IPS-18c (cell line): Measurements from ENCODE around the gene RFX2.
A peak's percentile ranks its signal among the peaks of the same experiment; 100 is the strongest.
"Not testable (repeated sequence)": the region's sequence is repeated elsewhere in the genome, so short reads cannot be mapped to it uniquely, and the experiment has no call there.

Source experiments
- H3K4me3 ChIP-seq: 2 replicates; pipeline ENCODE4 v1.7.0; 2013; ENCODE audit warnings: low read depth, mild to moderate bottlenecking, low read length, moderate library complexity; ENCODE audit not compliant: insufficient read depth
- H3K9me3 ChIP-seq: one replicate; pipeline ENCODE4 v1.6.1; 2013; ENCODE audit warnings: mild to moderate bottlenecking, low read length, moderate library complexity; ENCODE audit not compliant: control insufficient read depth, insufficient read depth

Gene RFX2

DNA sequence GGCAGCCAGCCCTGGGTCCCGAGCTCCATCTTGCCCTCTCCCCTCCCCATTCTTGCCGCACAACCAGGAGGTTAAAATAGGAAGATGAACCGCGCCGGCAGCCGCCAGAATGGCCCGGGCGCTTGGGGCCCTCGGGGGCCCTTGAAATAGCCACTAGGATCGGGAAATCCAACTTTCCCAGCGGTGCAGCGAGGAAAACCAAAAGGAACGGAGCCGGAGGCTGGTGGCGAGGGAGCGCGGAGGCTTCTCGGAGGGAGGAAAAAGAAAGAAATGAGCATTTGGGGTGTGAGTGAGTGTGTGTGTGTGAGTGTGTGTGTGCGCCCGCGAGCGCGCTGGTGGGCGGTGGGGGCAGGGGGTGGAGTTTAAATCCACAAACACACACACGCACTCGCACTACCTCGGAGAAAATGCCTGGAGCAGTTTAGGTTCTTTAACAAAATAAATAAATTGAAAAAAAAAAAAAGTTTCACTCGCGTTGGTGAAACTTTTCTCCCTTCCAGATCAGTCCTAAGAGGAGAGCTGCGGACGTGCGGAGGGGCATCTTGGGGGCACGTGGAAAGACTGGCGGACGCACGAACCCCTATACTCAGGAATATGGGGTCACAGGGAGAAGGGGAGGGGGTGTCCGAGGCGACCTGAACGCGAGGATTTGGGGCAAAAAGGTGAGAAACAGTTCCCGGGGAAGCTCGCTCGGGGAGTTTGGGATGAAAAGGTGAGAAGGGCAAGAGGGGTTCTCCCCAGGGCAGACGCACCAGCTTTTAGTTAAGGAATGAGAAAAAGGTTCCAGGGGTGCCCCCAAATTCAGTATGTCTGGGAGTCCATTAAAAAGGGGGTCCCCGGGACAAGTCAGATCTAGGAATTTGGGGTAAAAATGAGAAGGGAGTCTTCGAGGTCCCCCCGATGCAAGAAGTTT, 1.3 kb downstream of the RFX2 start:
- Histone ChIP-seq H3K9me3 (no peaks in the 10 kb centered on the region), H3K4me3 (peak overlapping the region; percentile 51)

DNA sequence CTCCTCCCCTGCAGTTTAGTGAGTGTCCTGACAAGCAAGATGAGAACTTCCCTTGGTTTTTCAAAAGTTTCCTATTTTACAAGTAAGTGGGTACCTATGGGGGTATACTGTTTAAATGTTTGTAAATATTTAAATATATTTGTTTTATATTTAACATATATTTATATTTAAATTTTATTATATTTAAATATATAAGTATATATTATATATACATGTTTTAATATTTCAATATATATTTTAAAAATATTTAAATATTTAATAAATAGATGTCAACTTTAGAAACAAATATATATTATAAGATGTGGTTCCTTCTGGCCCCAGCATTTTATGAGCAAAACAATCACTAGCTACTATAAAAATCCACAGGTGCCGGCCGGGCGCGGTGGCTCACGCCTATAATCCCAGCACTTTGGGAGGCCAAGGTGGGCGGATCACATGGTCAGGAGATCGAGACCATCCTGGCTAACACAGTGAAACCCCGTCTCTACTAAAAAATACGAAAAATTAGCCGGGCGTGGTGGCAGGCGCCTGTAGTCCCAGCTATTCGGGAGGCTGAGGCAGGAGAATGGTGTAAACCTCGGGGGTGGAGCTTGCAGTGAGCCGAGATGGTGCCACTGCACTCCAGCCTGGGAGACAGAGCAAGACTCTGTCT, 3.5 kb downstream of the RFX2 start:
- not testable (repeated sequence) for H3K9me3 ChIP-seq, H3K4me3 ChIP-seq

DNA sequence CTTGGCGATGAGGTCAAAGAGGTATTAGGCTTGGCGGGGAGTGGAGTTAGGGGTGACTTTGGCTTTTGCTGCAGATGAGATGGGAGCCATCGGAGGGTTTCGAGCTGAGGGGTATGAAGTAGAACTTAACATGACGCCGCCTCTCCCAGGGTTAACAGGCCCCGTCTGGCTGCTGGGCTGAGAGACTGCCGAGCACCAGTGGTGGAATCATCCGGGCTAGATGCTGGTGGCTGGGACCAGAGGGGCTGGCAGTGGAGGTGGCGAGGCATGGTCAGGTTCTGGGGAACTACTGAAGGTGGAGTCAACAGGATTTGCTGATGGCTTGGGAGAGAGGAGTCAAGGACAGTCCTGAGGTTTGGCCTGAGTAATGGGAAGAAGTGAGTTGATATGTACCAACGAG, 4.9 kb downstream of the RFX2 start:
- Histone ChIP-seq H3K9me3 (no peaks in the 10 kb centered on the region), H3K4me3 (no peak overlapping the region)

DNA sequence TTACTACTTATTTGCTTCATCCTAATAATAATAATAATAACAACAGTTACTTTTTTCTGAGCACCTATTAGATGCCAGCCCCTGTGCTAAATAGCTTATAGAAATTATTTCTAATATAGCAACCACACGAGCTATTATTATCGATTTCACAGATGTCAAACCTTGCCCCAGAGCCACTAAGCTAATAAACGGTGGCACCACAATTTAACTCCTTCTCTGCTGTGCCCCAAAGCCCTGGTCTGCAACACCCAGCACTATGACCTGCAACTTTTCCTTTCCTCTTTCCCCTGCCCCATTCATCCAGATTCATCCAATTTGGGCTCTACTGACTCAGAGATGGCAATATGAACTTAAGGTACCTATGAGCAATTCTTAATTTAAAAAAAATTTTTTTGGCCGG, 6.4 kb downstream of the RFX2 start:
- no peak overlapping the region for H3K4me3 ChIP-seq
- no peaks in the 10 kb centered on the region for H3K9me3 ChIP-seq

DNA sequence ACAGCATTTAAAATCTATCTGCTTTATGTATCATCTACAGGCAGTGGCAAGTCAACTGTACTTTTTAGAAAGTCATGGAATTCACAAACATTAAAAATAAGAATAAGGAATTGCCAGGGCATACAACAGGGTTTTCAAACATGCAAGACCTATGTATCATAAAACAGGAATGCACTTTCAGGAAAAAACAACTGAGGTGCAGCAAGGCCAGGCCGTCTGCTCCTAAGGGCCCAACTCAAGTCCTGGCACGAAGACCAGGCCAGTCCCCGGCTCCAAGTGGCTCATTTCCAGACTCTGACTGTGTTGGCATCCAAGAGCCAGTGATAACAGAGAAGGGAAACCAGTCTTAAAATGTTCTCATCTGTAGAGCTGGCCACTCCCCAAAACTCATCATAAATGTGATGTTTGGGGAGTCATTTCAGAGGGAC, 7.1 kb downstream of the RFX2 start:
- Histone ChIP-seq H3K4me3 (no peak overlapping the region), H3K9me3 (no peaks in the 10 kb centered on the region)

DNA sequence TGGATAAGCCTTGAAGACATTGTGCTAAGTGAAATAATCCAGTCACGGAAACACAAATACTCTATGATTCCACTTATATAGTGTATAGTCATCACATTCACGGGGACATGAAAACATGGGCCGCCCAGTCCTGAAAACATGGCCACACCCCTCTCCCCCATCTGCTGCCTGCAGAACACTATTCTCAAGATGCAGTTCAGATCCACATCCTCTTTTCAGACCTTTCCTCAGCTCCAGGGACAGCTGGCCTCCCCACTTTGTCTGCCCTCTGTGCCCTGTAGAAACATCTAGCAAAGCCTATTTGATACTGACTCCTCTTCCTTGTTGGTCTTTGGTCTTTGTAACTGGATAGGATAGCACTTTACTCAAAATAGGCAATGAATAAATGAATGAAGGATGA, 8.3 kb downstream of the RFX2 start:
- Histone ChIP-seq H3K4me3 (no peak overlapping the region), H3K9me3 (no peaks in the 10 kb centered on the region)

DNA sequence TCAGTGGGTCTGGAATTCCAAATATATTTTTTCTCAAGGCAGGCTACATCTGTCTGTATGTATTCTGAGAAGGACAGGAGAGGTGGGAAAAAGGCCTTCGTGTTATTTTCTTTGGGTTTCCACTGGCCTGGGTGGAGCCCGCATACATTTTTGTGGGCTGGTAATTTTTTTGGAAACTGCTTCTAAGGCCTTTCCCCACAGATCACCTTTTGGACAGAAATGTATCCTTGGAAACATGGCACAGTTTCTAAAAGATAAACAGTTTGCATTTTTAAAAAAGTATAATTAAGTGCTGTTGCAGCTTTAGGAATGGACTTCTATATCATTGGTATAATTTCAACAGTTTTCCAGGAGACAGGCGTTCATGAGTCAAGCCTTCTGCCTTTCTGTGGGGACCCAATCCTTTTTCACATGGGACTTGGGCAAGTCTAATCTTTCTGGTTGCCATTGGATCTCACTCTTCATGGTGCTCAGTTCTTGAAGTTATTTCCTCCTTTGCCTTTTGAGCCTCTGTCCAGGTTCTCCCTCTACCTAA, 8.9 kb downstream of the RFX2 start:
- H3K9me3 ChIP-seq: no peaks in the 10 kb centered on the region
- H3K4me3 ChIP-seq: no peak overlapping the region

DNA sequence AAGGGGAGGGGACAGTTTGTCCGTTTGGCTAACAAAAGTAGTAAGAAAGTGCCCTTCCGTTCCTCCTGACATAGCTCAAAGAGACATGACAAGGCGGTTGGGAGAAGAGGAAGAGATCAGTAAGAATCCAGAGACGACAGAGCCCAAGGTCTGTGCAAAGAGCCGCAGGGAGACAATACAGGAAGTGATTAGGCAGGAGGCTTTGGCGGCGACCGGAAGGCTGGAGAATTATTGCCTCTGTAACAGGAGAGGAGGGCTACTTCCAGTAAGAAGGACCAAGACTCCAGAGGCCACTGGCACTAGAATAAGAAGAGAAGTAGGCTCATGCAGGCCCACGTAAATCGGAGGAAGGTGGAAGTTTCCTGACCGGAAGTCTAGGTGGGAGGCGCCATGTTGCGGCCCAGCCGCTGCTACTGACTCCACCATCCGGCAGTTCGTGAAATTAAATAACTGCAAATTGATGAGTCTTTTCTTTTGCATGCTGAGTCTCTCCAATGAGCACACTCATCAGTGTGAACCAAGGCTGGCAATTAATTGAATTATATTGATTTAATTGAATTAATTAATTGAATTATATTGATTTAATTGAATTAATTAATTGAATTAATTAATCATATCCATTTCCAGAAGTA, 9.9 kb downstream of the RFX2 start:
- Histone ChIP-seq H3K4me3 (no peak overlapping the region), H3K9me3 (no peaks in the 10 kb centered on the region)

DNA sequence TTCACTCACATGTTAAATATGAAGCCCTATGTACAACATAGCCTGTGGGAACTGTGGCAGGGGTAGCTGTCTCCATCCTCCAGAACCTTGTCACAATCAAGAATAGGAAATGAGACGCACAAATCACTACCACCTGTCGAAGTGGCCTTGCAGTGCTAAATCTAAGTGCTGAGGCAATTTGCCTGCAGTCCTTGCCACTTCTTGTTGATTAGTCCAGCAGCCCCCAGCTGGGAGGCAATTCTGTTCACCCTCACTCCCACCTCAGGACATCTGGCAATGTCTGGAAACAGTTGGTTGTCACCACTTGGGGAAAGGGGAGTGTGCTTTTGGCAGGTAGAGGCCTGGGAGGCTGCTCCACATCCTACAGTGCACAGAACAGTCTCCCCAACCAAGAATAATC, 10.7 kb downstream of the RFX2 start:
- H3K9me3 ChIP-seq: no peaks in the 10 kb centered on the region
- no peak overlapping the region for H3K4me3 ChIP-seq

DNA sequence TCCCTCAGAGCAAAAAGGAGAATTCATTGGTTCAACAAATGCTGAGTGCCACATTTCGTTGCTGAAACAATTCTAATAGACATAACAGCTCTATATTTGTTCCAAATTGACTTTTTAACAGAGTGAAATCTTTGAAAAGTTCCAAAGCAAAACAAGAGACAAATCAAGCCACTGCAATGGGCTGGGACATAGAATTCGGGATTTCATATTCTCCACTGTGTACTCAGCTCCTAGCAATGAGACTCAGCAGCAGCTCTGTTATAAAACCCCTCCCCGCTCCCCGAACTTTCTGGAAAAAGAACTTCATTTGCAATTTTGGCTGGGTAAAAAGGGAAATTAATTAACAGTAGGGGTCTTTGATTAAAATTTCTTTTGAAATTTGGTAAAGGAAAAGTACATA, 11.3 kb downstream of the RFX2 start:
- Histone ChIP-seq H3K4me3 (no peak overlapping the region), H3K9me3 (no peaks in the 10 kb centered on the region)

DNA sequence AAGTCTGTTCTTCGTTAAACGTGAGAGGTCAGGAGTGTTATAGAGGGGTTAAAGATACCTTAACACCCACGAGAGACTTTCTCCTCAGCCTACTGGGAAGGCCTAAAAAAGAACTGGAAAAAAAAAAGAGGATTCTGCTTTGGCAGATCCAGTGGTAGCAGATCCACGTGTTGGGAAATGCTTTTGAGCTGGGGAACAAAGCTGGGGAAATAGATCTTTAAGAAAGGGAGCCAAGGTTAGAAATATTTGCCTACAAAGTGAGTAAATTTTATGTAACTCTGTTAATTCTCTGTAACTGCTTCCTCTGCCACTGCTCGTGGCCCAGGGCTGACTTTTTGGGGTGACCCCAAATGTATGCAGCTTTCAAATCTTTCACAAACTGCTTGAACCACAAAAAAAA, 11.7 kb downstream of the RFX2 start:
- Histone ChIP-seq H3K9me3 (no peaks in the 10 kb centered on the region), H3K4me3 (no peak overlapping the region)

DNA sequence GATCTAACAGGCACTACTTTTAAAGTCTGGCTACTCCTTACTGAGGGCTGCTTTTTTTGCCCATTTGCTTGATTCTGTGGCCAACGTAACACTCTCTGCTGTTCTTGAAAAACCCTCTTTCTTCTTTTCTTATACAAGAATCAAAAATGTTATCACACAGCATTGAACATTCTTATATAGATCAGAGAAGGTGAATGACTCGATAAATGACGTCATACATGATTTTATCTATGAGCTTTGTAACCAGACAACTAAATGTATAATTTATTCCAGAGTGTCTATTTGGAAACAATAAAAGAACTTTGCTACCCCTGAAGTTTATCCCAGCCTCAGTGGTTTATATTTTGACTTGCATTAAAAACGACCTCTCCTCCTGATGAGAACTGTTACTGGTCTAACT, 12.4 kb downstream of the RFX2 start:
- H3K9me3 ChIP-seq: no peaks in the 10 kb centered on the region

DNA sequence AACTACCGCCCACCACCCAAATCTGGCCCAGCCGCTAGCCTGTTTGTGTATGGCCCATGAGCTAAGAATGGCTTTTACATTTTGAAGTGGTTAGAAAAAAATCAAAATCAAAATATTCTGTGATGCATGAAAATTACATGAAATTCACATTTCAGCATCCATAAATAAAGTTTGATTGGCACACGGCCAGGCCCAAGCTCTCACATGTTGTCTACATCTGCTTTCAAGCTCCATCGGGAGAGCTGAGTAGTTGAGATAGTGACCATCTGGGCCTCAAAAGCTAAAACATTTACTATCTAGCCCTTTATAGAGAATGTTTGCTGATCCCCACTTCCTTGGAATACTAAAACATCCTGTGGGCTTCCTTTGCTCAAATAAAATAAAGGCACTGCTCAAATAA, 14.5 kb downstream of the RFX2 start:
- no peak overlapping the region for H3K4me3 ChIP-seq
- peaks cover 4% of the 10 kb centered on the region for H3K9me3 ChIP-seq

More for the DNA sequence above, 12.4 kb downstream of the RFX2 start:
- H3K4me3 ChIP-seq: no peak overlapping the region

DNA sequence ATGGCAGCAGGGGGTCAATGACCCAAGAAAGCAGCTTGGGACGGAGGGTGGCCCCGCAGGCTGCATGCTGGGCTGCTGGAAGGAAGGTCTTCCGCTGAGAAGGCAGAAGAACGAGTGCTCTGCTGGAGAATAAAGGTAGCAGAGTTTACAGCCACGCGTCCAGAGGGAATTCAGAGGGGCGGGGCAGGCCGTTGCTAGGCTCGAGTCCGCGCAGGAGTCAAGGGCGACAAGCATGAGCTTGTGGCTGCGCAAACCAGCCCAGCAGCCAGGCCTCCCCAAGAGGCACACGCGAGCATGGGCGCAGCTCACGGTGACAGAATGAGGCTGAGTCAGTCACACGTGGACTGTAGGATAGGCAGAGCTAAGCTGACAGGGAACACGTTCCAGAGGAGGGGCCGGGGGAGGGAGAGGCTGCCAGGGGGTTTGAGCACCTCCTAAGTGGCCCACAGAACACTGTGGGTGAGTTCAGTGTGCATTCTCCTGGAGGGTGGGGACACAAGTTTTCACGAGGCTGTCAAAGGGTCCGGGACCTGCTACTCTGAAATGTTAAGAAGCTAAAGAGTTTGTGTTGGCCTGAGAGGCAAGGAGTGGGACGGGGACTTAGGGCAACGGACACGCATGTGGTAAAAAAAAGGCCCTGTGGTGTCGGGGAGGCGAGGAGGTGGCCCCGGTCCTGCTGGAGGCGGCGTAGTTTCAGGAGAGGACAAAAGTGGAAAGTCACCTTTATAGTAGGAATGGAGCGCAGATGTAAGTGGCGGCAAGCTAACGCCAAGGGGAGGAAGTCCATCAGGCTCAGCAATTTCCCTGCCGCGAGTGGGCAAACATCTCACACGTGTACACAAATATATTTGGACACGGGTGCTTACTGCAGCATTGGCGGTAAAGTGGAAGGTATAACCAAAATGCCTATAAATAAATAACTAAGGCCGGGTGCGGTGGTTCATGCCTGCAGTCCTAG, 17.7 kb downstream of the RFX2 start:
- Histone ChIP-seq H3K9me3 (peaks cover 4% of the 10 kb centered on the region), H3K4me3 (peak overlapping the region; percentile 29; the same call in 1 of the 2 replicates)

DNA sequence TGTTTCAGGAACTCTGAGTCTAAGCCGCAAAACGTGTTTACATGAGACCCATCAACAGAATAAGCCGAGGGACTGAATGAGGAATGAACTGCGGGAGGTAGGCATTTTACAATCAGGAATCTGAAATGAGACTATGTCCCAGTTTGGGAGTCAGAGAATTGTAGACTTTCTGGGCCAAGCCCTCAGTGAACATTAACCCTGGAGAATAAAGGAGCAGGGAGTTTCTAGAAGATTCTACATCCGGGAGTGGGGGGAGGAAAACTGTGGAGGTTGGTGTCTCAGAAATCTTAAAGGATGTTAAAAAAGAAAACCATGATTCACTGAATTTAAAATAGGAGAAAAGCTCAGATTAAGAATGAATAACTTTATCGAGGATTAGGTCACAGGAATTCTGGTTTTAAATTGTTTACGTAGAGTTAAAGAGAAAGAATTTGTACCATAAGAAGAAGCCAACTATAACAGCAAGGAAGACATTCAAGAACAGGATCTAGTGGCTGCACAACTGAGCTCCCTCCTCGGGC, 18.5 kb downstream of the RFX2 start:
- Histone ChIP-seq H3K4me3 (peak overlapping the region; percentile 29; the same call in 1 of the 2 replicates), H3K9me3 (peaks cover 4% of the 10 kb centered on the region)

DNA sequence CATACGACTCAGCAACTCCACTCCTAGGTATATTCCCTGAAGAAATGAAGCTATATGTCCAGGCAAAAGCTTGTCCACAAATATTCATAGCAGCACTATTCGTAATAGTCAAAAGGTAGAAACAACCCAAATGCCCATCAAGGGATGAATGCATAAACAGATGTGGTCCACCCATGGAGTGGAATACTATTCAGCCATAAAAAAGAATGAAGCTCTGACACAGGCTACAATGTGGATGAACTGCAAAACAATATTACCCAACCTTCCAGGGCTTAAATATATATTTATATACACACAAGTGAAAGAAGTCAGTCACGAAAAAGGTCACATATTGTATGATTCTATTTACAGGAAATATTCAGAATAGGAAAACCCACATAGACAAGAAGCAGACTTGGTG, 19.7 kb downstream of the RFX2 start:
- Histone ChIP-seq H3K9me3 (peaks cover 4% of the 10 kb centered on the region), H3K4me3 (no peak overlapping the region)
